Subcutaneous abdominal adipose tissue (tissue), 5 donors: ENCODE data around the gene MARCHF2.

ENCODE experiments used
- H3K27ac ChIP-seq: one replicate; pipeline ENCODE4 v1.7.0; 2013; ENCODE audit warnings: low read depth, mild to moderate bottlenecking, inconsistent platforms, low read length, moderate library complexity
- H3K27me3 ChIP-seq, 5 donors: one replicate each; pipeline ENCODE4 v1.7.0; 2013; ENCODE audit warnings: low read length in 5 of 5, inconsistent platforms in 1 of 5; ENCODE audit not compliant: control insufficient read depth in 5 of 5, insufficient read depth in 4 of 5
- H3K36me3 ChIP-seq, 5 donors: one replicate each; pipeline ENCODE4 v1.7.0; 2013; ENCODE audit warnings: low read length in 5 of 5; ENCODE audit not compliant: control insufficient read depth in 5 of 5, insufficient read depth in 5 of 5
- H3K4me1 ChIP-seq, 5 donors: one replicate each; pipeline ENCODE4 v1.7.0; 2013; ENCODE audit warnings: low read length in 5 of 5, mild to moderate bottlenecking in 3 of 5, moderate library complexity in 1 of 5; ENCODE audit not compliant: control insufficient read depth in 5 of 5, insufficient read depth in 5 of 5
- H3K4me3 ChIP-seq, 5 donors: one replicate each; pipeline ENCODE4 v1.7.0; 2013; ENCODE audit warnings: low read length in 5 of 5, low read depth in 1 of 5
- H3K9ac ChIP-seq, 5 donors: one replicate each; pipeline ENCODE4 v1.7.0; 2013; ENCODE audit warnings: low read length in 5 of 5, mild to moderate bottlenecking in 4 of 5, moderate library complexity in 3 of 5
- H3K9me3 ChIP-seq, 5 donors: one replicate each; pipeline ENCODE4 v1.7.0; 2013; ENCODE audit warnings: low read length in 5 of 5; ENCODE audit not compliant: control insufficient read depth in 5 of 5
- donor health status: healthy.
- donor health status: healthy.
- donor health status: healthy.
- donor health status: healthy.
- donor health status: healthy.

The MARCHF2 gene

GRCh38 chr19:8412783-8413628, at the start of gene MARCHF2:
Gene MARCHF2 (plus strand): TSS chr19:8413305. CDS start chr19:8421841, 8,536 bp downstream.
- no peak within 1 kb of the TSS for H3K27ac ChIP-seq
- no peaks in the 10 kb centered on the region for H3K27me3 ChIP-seq
- no peaks in the 10 kb centered on the region for H3K36me3 ChIP-seq
- H3K9ac ChIP-seq, result peak within 1 kb of the TSS in 4 of 5 donors; percentile 88 to 93 (median 90)
- H3K9me3 ChIP-seq, result no peaks in the 10 kb centered on the region
- peak within 1 kb of the TSS; percentile 80 to 89 (median 86) for H3K4me3 ChIP-seq
- peaks cover 5 to 41% (median 27%) of the 10 kb centered on the region in 5 donors for H3K4me1 ChIP-seq

GRCh38 chr19:8363803-8364771, 49.0 kb upstream of the MARCHF2 start, which contains the start of gene ANGPTL4:
Gene ANGPTL4 (plus strand): TSS chr19:8364155. CDS start chr19:8364322, 167 bp downstream.
- Histone ChIP-seq H3K9ac (peak within 1 kb of the TSS; percentile 39 to 95 (median 80)), H3K27me3 (no peaks in the 10 kb centered on the region), H3K27ac (peak within 1 kb of the TSS; percentile 90), H3K36me3 (peaks cover 0 to 21% (median 14%) of the 10 kb centered on the region in 5 donors), H3K4me1 (peaks cover 27 to 65% (median 60%) of the 10 kb centered on the region in 5 donors), H3K9me3 (no peaks in the 10 kb centered on the region), H3K4me3 (peak within 1 kb of the TSS; percentile 81 to 96 (median 91))

GRCh38 chr19:8366121-8366581, 47.0 kb upstream of the MARCHF2 start:
- H3K36me3 ChIP-seq, result peaks cover 0 to 30% (median 23%) of the 10 kb centered on the region in 5 donors
- peak overlapping the region; percentile 81 to 96 (median 91) for H3K4me3 ChIP-seq
- H3K9ac ChIP-seq, result peak overlapping the region; percentile 38 to 95 (median 56)
- H3K27ac ChIP-seq, result peak overlapping the region; percentile 90
- no peaks in the 10 kb centered on the region for H3K9me3 ChIP-seq
- H3K27me3 ChIP-seq, result no peaks in the 10 kb centered on the region
- peaks cover 27 to 80% (median 77%) of the 10 kb centered on the region in 5 donors for H3K4me1 ChIP-seq

- Histone ChIP-seq H3K4me3 (peak overlapping the region; percentile 42 to 93 (median 91)), H3K36me3 (peaks cover 0 to 36% (median 27%) of the 10 kb centered on the region in 5 donors), H3K9me3 (no peaks in the 10 kb centered on the region), H3K4me1 (peaks cover 26 to 79% (median 77%) of the 10 kb centered on the region in 5 donors), H3K27me3 (no peaks in the 10 kb centered on the region), H3K9ac (peak overlapping the region; percentile 9 to 79 (median 70)), H3K27ac (peak overlapping the region; percentile 90)
Observed at GRCh38 chr19:8366961-8367326, 46.2 kb upstream of the MARCHF2 start.

GRCh38 chr19:8367327-8368001, 45.6 kb upstream of the MARCHF2 start:
- Histone ChIP-seq H3K36me3 (peaks cover 0 to 37% (median 27%) of the 10 kb centered on the region in 5 donors), H3K9ac (peak overlapping the region in 4 of 5 donors; percentile 9 to 79 (median 74)), H3K9me3 (no peaks in the 10 kb centered on the region), H3K27ac (peak overlapping the region; percentile 90), H3K27me3 (no peaks in the 10 kb centered on the region), H3K4me1 (peaks cover 22 to 75% (median 73%) of the 10 kb centered on the region in 5 donors), H3K4me3 (peak overlapping the region; percentile 42 to 93 (median 91))

GRCh38 chr19:8370176-8371010, 42.7 kb upstream of the MARCHF2 start:
- peak overlapping the region in 2 of 5 donors; percentile 1 to 58 for H3K9ac ChIP-seq
- peak overlapping the region; percentile 51 for H3K27ac ChIP-seq
- peak overlapping the region; percentile 7 to 56 (median 24) for H3K4me3 ChIP-seq
- no peaks in the 10 kb centered on the region for H3K9me3 ChIP-seq
- peaks cover 20 to 78% (median 66%) of the 10 kb centered on the region in 5 donors for H3K4me1 ChIP-seq
- H3K36me3 ChIP-seq, result peaks cover 0 to 56% (median 45%) of the 10 kb centered on the region in 5 donors
- H3K27me3 ChIP-seq, result no peaks in the 10 kb centered on the region

GRCh38 chr19:8371011-8371804, 41.9 kb upstream of the MARCHF2 start:
- peaks cover 0 to 48% (median 42%) of the 10 kb centered on the region in 5 donors for H3K36me3 ChIP-seq
- H3K9ac ChIP-seq, result peak overlapping the region in 2 of 5 donors; percentile 1 to 39
- H3K4me3 ChIP-seq, result peak overlapping the region; percentile 7 to 56 (median 24)
- no peaks in the 10 kb centered on the region for H3K9me3 ChIP-seq
- H3K4me1 ChIP-seq, result peaks cover 20 to 70% (median 58%) of the 10 kb centered on the region in 5 donors
- peak overlapping the region; percentile 51 for H3K27ac ChIP-seq
- no peaks in the 10 kb centered on the region for H3K27me3 ChIP-seq
